Esophagus muscularis mucosa (tissue), 4 donors: ENCODE results near the gene MAP4K1. TPM values are rescaled to one million over a fixed set of nuclear protein-coding genes. Genes with fewer than 3 reads are reported as not detected.

Source experiments
- DNase-seq: peaks from one replicate; pipeline ENCODE4 v3.0.0-alpha.2; 2017; ENCODE audit errors: extremely low spot score
- H3K27ac ChIP-seq, 4 donors: fragments of 200-600 bp; sonication (generic); replicated peaks in 1 of 4; 1 replicate in 3 of 4; 2 replicates in 1 of 4; pipeline ENCODE4 v1.5.1; 2016 to 2019; ENCODE audit warnings: mild to moderate bottlenecking in 1 of 4
- H3K27me3 ChIP-seq, 4 donors: fragments of 200-600 bp; sonication (generic); one replicate each; pipeline versions ENCODE4 v1.5.1 to v1.6.0; 2016 to 2019
- H3K36me3 ChIP-seq, 4 donors: fragments of 200-600 bp; sonication (generic); one replicate each; pipeline ENCODE4 v1.5.1; 2016 to 2019
- H3K4me1 ChIP-seq, 4 donors: fragments of 200-600 bp; sonication (generic); one replicate each; pipeline ENCODE4 v1.5.1; 2016 to 2019
- H3K4me3 ChIP-seq, 4 donors: fragments of 200-600 bp; sonication (generic); 1 replicate in 2 of 4; 2 replicates in 2 of 4; pipeline ENCODE4 v1.5.1; 2016 to 2019; ENCODE audit warnings: mild to moderate bottlenecking in 4 of 4, moderate library complexity in 1 of 4
- H3K9me3 ChIP-seq, 4 donors: fragments of 200-600 bp; sonication (generic); 1 replicate in 3 of 4; 2 replicates in 1 of 4; pipeline ENCODE4 v1.5.1; 2016 to 2019
- EP300 ChIP-seq: sonication (generic); formaldehyde crosslinking; IDR thresholded peaks from one replicate; pipeline ENCODE4 v1.6.1; 2017; ENCODE audit warnings: antibody characterized with exemption
- POLR2A ChIP-seq: fragments of 450-650 bp; IDR thresholded peaks from one replicate; pipeline ENCODE4 v1.6.1; 2017; ENCODE audit warnings: antibody characterized with exemption, moderate library complexity, mild to moderate bottlenecking, low read depth
- POLR2AphosphoS5 ChIP-seq, 2 donors: sonication (generic); formaldehyde crosslinking; IDR thresholded peaks; one replicate each; pipeline ENCODE4 v1.6.1; 2017; ENCODE audit warnings: antibody characterized with exemption in 2 of 2
- WGBS: methylation state at CpG from one replicate; pipeline ENCODE4 v1.1.5; 2018; 5-methylcytosine and 5-hydroxymethylcytosine counted together
- intact Hi-C: fragments of 100-400 bp; cut with DNase I; formaldehyde crosslinking; loops from one replicate; pipeline ENCODE4 v1.15.1; 2023
- total RNA-seq, 4 donors: library from RNA; depleted of rRNA; stranded (reverse); fragments of >200 nt; gene quantifications; one replicate each; pipeline versions ENCODE4 v1.1.0 to v1.2.1, GENCODE V29; 2016
- TF ChIP-seq, protein P1 (sequence below), 3 experiments: fragments of 200-600 bp in 2 of 3; fragments of 450-650 bp in 1 of 3; sonication (generic) in 2 of 3; IDR thresholded peaks; one replicate each; pipeline ENCODE4 v1.5.1; 2017 to 2019; ENCODE audit warnings: antibody characterized with exemption in 3 of 3, mild to moderate bottlenecking in 2 of 3, moderate library complexity in 1 of 3

Gene MAP4K1
- total RNA-seq, 4 donors from 2014 or later, result 1.2 to 4.5 (median 3.1) TPM

- no peaks in the 10 kb centered on the region for H3K9me3 ChIP-seq
- H3K27me3 ChIP-seq, result no peaks in the 10 kb centered on the region
- H3K36me3 ChIP-seq, result no peaks in the 10 kb centered on the region
- under 1% methylated on average over 19 of the region's 19 CpGs for WGBS
- H3K27ac ChIP-seq, result peak overlapping the region; percentile 92 to 99 (median 98)
- intact Hi-C loops, result loop anchor here (5.0 kb wide), 1 partner anchor 199 kb away; the partner anchor contains the start of gene HNRNPL
- TF ChIP-seq, protein P1, sequence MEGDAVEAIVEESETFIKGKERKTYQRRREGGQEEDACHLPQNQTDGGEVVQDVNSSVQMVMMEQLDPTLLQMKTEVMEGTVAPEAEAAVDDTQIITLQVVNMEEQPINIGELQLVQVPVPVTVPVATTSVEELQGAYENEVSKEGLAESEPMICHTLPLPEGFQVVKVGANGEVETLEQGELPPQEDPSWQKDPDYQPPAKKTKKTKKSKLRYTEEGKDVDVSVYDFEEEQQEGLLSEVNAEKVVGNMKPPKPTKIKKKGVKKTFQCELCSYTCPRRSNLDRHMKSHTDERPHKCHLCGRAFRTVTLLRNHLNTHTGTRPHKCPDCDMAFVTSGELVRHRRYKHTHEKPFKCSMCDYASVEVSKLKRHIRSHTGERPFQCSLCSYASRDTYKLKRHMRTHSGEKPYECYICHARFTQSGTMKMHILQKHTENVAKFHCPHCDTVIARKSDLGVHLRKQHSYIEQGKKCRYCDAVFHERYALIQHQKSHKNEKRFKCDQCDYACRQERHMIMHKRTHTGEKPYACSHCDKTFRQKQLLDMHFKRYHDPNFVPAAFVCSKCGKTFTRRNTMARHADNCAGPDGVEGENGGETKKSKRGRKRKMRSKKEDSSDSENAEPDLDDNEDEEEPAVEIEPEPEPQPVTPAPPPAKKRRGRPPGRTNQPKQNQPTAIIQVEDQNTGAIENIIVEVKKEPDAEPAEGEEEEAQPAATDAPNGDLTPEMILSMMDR (IDR thresholded peaks at IDR 0.05), result no peak
- TF ChIP-seq EP300 (no peak), POLR2A (no peak), POLR2AphosphoS5 (IDR thresholded peaks at IDR 0.05) (no peak)
- peak overlapping the region; percentile 97 to 100 (median 98) for H3K4me3 ChIP-seq
- peaks cover 40 to 48% (median 46%) of the 10 kb centered on the region in 4 donors for H3K4me1 ChIP-seq
- no peak for DNase-seq
Measured at GRCh38 chr19:38647966-38648768, 30.4 kb upstream of the MAP4K1 start.

DNA sequence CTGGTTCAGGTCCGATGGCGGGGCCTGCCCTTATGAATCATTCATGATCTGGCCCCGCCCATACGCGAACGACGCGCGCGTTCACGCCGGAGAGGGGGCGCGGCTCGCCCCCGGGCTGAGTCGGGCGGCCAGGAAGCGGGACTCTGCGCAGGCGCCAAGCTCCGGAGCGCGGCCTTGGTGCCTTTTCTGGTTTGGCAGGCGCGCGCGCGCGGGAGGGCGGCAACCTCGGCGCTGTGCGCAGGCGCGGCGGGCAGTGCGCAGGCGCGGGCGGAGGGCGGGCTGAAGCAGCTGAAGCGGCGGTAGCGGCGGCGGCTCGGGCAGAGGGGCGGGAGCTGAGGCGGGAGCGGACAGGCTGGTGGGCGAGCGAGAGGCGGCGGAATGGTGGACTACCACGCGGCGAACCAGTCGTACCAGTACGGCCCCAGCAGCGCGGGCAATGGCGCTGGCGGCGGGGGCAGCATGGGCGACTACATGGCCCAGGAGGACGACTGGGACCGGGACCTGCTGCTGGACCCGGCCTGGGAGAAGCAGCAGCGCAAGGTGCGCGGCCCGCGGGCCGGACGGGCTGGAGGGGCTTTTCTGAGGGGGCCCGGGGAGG, 29.7 kb upstream of the MAP4K1 start, which contains the start of gene ACTN4:
ACTN4 (plus strand) TSS at position 282 of the 598 bp plus-strand sequence; CDS start at position 379, 97 bp downstream.
- 0% methylated on average over 16 of the region's 77 CpGs for WGBS
- Histone ChIP-seq H3K4me1 (peaks cover 33 to 41% (median 39%) of the 10 kb centered on the region in 4 donors), H3K27ac (peak within 1 kb of the TSS; percentile 92 to 99 (median 98)), H3K4me3 (peak within 1 kb of the TSS; percentile 97 to 100 (median 98)), H3K27me3 (no peaks in the 10 kb centered on the region), H3K36me3 (no peaks in the 10 kb centered on the region), H3K9me3 (no peaks in the 10 kb centered on the region)
- TF ChIP-seq EP300 (no peak), POLR2A (peak; percentile 96), POLR2AphosphoS5 (IDR thresholded peaks at IDR 0.05) (peak; percentile 98 to 99)
- TF ChIP-seq, protein P1 (IDR thresholded peaks at IDR 0.05), result peak in 1 of 3 experiments; percentile 38
- peak; percentile 99 for DNase-seq
- intact Hi-C loops, result loop anchor here (5.0 kb wide), 1 partner anchor 200 kb away; the partner anchor contains the start of gene HNRNPL

GRCh38 chr19:38644719-38645118, 27.0 kb upstream of the MAP4K1 start:
- TF ChIP-seq EP300 (no peak), POLR2AphosphoS5 (IDR thresholded peaks at IDR 0.05) (no peak), POLR2A (no peak)
- TF ChIP-seq, protein P1 (IDR thresholded peaks at IDR 0.05), result no peak
- H3K9me3 ChIP-seq, result no peaks in the 10 kb centered on the region
- H3K27ac ChIP-seq, result no peak overlapping the region
- no peaks in the 10 kb centered on the region for H3K27me3 ChIP-seq
- H3K4me3 ChIP-seq, result no peak overlapping the region
- peaks cover 11 to 21% (median 16%) of the 10 kb centered on the region in 4 donors for H3K4me1 ChIP-seq
- no peak for DNase-seq
- peaks cover 0 to 8% (median under 1%) of the 10 kb centered on the region in 4 donors for H3K36me3 ChIP-seq
- intact Hi-C loops, result loop anchor here (5.0 kb wide), 1 partner anchor 203 kb away; the partner anchor contains the start of gene HNRNPL
- 93% methylated on average over 8 of the region's 8 CpGs for WGBS

DNA sequence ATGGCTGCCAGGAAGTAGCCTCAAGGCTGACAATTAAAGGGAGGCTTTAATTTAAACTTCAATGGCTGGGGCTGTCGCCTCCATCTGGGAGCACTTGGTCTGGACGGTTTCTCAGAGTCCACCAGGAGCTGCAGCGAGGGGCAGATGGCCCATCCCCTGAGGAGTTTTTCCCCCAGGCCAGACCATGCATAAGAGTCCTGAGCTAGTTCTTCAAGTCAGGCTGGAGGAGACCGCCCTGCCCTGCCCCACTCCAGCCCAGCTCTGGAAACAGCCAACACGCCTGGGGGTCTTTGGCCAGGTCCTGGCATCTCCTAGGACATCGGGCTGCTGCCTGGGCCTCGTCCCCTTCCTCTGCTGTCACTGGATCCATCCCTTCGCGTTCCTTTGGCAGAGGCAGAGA, 24.4 kb upstream of the MAP4K1 start:
- no peaks in the 10 kb centered on the region for H3K9me3 ChIP-seq
- no peak overlapping the region for H3K27ac ChIP-seq
- H3K27me3 ChIP-seq, result no peaks in the 10 kb centered on the region
- WGBS, result 95% methylated on average over 9 of the region's 9 CpGs
- H3K36me3 ChIP-seq, result peaks cover 0 to 20% (median 7%) of the 10 kb centered on the region in 4 donors
- H3K4me1 ChIP-seq, result peaks cover 8 to 22% (median 14%) of the 10 kb centered on the region in 4 donors
- TF ChIP-seq POLR2AphosphoS5 (IDR thresholded peaks at IDR 0.05), result no peak
- no peak for TF ChIP-seq EP300
- no peak for TF ChIP-seq POLR2A
- TF ChIP-seq, protein P1 (IDR thresholded peaks at IDR 0.05), result no peak
- intact Hi-C loops, result no loop called here
- H3K4me3 ChIP-seq, result no peak overlapping the region
- DNase-seq, result no peak
